GM10266 (cell line): ENCODE results near the gene WBP11.

Source experiments
- DNase-seq: peaks from one replicate; pipeline ENCODE4 v3.0.0; 2012; ENCODE audit errors: extremely low spot score
- CTCF ChIP-seq: IDR thresholded peaks from 2 replicates; pipeline ENCODE4 v1.5.1; 2012; ENCODE audit warnings: mild to moderate bottlenecking, low read depth; ENCODE audit not compliant: control insufficient read depth, insufficient read depth; ENCODE audit errors: missing control alignments

Gene WBP11

GRCh38 chr12:14774074-14774905 lies 29.0 kb downstream of the WBP11 start:
- peak; percentile 85 for DNase-seq
- TF ChIP-seq CTCF = no peak

- DNase-seq = peak; percentile 19
- no peak for TF ChIP-seq CTCF
Measured at GRCh38 chr12:14773685-14774073, 29.6 kb downstream of the WBP11 start.

GRCh38 chr12:14772946-14773345 lies 30.3 kb downstream of the WBP11 start:
- no peak for DNase-seq
- TF ChIP-seq CTCF = no peak

GRCh38 chr12:14771651-14772137 lies 31.6 kb downstream of the WBP11 start:
- DNase-seq = peak; percentile 21
- TF ChIP-seq CTCF = no peak

GRCh38 chr12:14770496-14771461 lies 32.5 kb downstream of the WBP11 start:
- DNase-seq = peak; percentile 69
- no peak for TF ChIP-seq CTCF

- TF ChIP-seq CTCF = peak; percentile 75
- peak; percentile 56 for DNase-seq
Measured at GRCh38 chr12:14769969-14770495, 33.2 kb downstream of the WBP11 start.
